ENCODE results near the gene RNF224. TPM values are rescaled to one million over a fixed set of nuclear protein-coding genes. Genes with fewer than 3 reads are reported as not detected.

Gene RNF224
- polyA plus RNA-seq, 1 of the 3 experiments (the other 2 are of a cell fraction): 0.03 TPM

- peaks cover 16% of the 10 kb centered on the region for H3F3A ChIP-seq (replicated peaks; ENCODE audit: insufficient read depth)
- no peaks in the 10 kb centered on the region for H3K9me3 ChIP-seq
- H3K9me2 ChIP-seq: no peaks in the 10 kb centered on the region
- no peak for TF ChIP-seq FOXM1 (IDR thresholded peaks at IDR 0.05; ENCODE audit: low read depth)
- no peak for TF ChIP-seq CTCF (IDR thresholded peaks at IDR 0.05)
- no peak for TF ChIP-seq IRF3 (IDR thresholded peaks at IDR 0.05; ENCODE audit: low read depth, low read length)
- no peak for TF ChIP-seq RCOR1 (IDR thresholded peaks at IDR 0.05; ENCODE audit: low read length)
- no peak for TF ChIP-seq SIN3A (IDR thresholded peaks at IDR 0.05; ENCODE audit: borderline replicate concordance, low read depth, low read length)
- no peak for TF ChIP-seq GABPA (IDR thresholded peaks at IDR 0.05; ENCODE audit: low read depth)
- TF ChIP-seq FOXJ3 (CRISPR knock-in tag; IDR thresholded peaks at IDR 0.05): no peak
- TF ChIP-seq EZH2phosphoT487 (IDR thresholded peaks at IDR 0.05; ENCODE audit: borderline replicate concordance, low read depth): no peak
- TF ChIP-seq NFIC (IDR thresholded peaks at IDR 0.05; ENCODE audit: borderline replicate concordance): no peak
- TF ChIP-seq YY1 (IDR thresholded peaks at IDR 0.05; ENCODE audit: low read depth): no peak
- no peak for TF ChIP-seq REST (IDR thresholded peaks at IDR 0.05; ENCODE audit: low read depth, low read length)
- no peak for TF ChIP-seq NRF1 (IDR thresholded peaks at IDR 0.05; ENCODE audit: low read depth, low read length)
- no peak for TF ChIP-seq USF2 (IDR thresholded peaks at IDR 0.05; ENCODE audit: borderline replicate concordance, low read depth, low read length)
- no peak for TF ChIP-seq POLR2AphosphoS5 (IDR thresholded peaks at IDR 0.05; ENCODE audit: low read depth, low read length)
- TF ChIP-seq RFX5 (IDR thresholded peaks at IDR 0.05; ENCODE audit: low read length): no peak
- no peak for TF ChIP-seq SMC3 (IDR thresholded peaks at IDR 0.05; ENCODE audit: low read depth, low read length)
- no peak for TF ChIP-seq TEAD4 (IDR thresholded peaks at IDR 0.05; ENCODE audit: borderline replicate concordance, insufficient read depth)
- no peak for TF ChIP-seq MAX (IDR thresholded peaks at IDR 0.05; ENCODE audit: low read depth)
- no peak for TF ChIP-seq GATA2 (CRISPR knock-in tag; IDR thresholded peaks at IDR 0.05)
- TF ChIP-seq FOSL2 (IDR thresholded peaks at IDR 0.05; ENCODE audit: borderline replicate concordance, low read depth): no peak
- no peaks in the 10 kb centered on the region for H3K27me3 ChIP-seq (ENCODE audit: insufficient read depth)
- peak; percentile 80 for DNase-seq
- peak within 1 kb of the TSS; percentile 49 for H3K9ac ChIP-seq
- H3K79me2 ChIP-seq (ENCODE audit: insufficient read depth): no peaks in the 10 kb centered on the region
- no peaks in the 10 kb centered on the region for H4K20me1 ChIP-seq (ENCODE audit: insufficient read depth)
- peak within 1 kb of the TSS; percentile 56; a peak in 3 of 4 replicates for H3K4me3 ChIP-seq (ENCODE audit: low read depth in 2 of 2, low read length in 1 of 2)
- WGBS (ENCODE audit: low lambda C conversion rate): 23% methylated on average over 6 of the region's 88 CpGs
- peaks cover 5 to 33% of the 10 kb centered on the region in 2 experiments; a peak in 1 of 4 replicates for H3K4me1 ChIP-seq (ENCODE audit: control insufficient read depth in 1 of 2, insufficient read depth in 2 of 2, low read depth in 1 of 2, low read length in 1 of 2)
- H3K4me2 ChIP-seq: peak within 1 kb of the TSS; percentile 99
- CTCF ChIA-PET: interaction anchor here (0.6 to 7.7 kb wide), 9 partner anchors 14 to 176 kb away, joined by 3 to 95 read pairs (median 3); partner anchors contain the start of genes NELFB, NPDC1 and TPRN
- H3K36me3 ChIP-seq (replicated peaks in 1 of 2; ENCODE audit: control insufficient read depth in 1 of 2, insufficient read depth in 2 of 2, low read length in 1 of 2): no peaks in the 10 kb centered on the region
- H3K27ac ChIP-seq (ENCODE audit: low read depth in 2 of 2, low read length in 1 of 2): peak within 1 kb of the TSS; percentile 15 to 76; a peak in 2 of 4 replicates
- H2AFZ ChIP-seq (ENCODE audit: low read depth): 0 out of 2 replicates have a peak within 1 kb of the TSS, but pooled peaks have one; percentile 46
- POLR2A ChIA-PET: interaction anchor here (0.8 to 3.4 kb wide), 8 partner anchors 18 to 136 kb away, joined by 3 to 18 read pairs (median 4); partner anchors contain the start of genes ANAPC2, MAN1B1, NDOR1 and SSNA1
Measured at GRCh38 chr9:137222190-137223077, 4.9 kb upstream of the RNF224 start, which contains the start of gene RNF208. Gene RNF208, minus strand, starts transcription at chr9:137222240. Its CDS starts 1,028 bp downstream, at chr9:137221212.

All from SK-N-SH (cell line).